H1 (cell line): Measurements from ENCODE around the gene NEDD8. TPM values are rescaled to one million over a fixed set of nuclear protein-coding genes. Genes with fewer than 3 reads are reported as not detected.

Source experiments
- CTCF ChIA-PET: fragments of 300-600 bp; sonication (Branson Sonifier 250); formaldehyde crosslinking; loops from one replicate; lab custom pipeline; 2021; ENCODE audit not compliant: partially characterized antibody; lab: Charles Lee
- POLR2A ChIA-PET: fragments of 300-600 bp; sonication (Branson Sonifier 250); formaldehyde crosslinking; loops from one replicate; lab custom pipeline; 2021; ENCODE audit warnings: inconsistent platforms; ENCODE audit not compliant: partially characterized antibody; lab: Charles Lee
- DNase-seq, 2 experiments: peaks; one replicate each; pipeline versions ENCODE4 v3.0.0 to v3.0.0-alpha.2; 2010 to 2022; ENCODE audit warnings: low spot score in 2 of 2, low read depth in 1 of 2, mixed read lengths in 1 of 2
- FAIRE-seq: peaks from 2 replicates; lab custom pipeline; 2011; peaks lifted over from hg19 to GRCh38; lab: Jason Lieb, UNC
- H2AFZ ChIP-seq: 2 replicates; pipeline ENCODE4 v1.8.1; 2012; ENCODE audit warnings: low read length, inconsistent platforms
- H2AK5ac ChIP-seq: 2 replicates; pipeline ENCODE4 v1.6.1; 2013; ENCODE audit warnings: low read depth, low read length
- H2BK120ac ChIP-seq: replicated peaks from 2 replicates; pipeline ENCODE3; 2013; ENCODE audit warnings: low read depth, low read length, inconsistent platforms
- H2BK12ac ChIP-seq: 2 replicates; pipeline ENCODE4 v1.6.1; 2013; ENCODE audit warnings: low read depth, low read length
- H2BK15ac ChIP-seq: 2 replicates; pipeline ENCODE4 v1.6.1; 2013; ENCODE audit warnings: low read length
- H2BK20ac ChIP-seq: 2 replicates; pipeline ENCODE4 v1.6.1; 2013; ENCODE audit warnings: low read length
- H2BK5ac ChIP-seq: 2 replicates; pipeline ENCODE4 v1.6.1; 2013; ENCODE audit warnings: low read depth, low read length
- H3K14ac ChIP-seq: 2 replicates; pipeline ENCODE4 v1.6.1; 2013; ENCODE audit warnings: inconsistent platforms; ENCODE audit not compliant: insufficient read length
- H3K18ac ChIP-seq: 2 replicates; pipeline ENCODE4 v1.6.1; 2013; ENCODE audit warnings: low read length; ENCODE audit errors: extremely low read depth
- H3K23ac ChIP-seq: 2 replicates; pipeline ENCODE4 v1.6.1; 2013; ENCODE audit warnings: inconsistent platforms; ENCODE audit not compliant: insufficient read length
- H3K23me2 ChIP-seq: 2 replicates; pipeline ENCODE4 v1.6.1; 2013; ENCODE audit warnings: low read depth, low read length
- H3K27ac ChIP-seq: 2 replicates; pipeline ENCODE4 v1.6.1; 2011; ENCODE audit warnings: low read depth, low read length, inconsistent platforms
- H3K27me3 ChIP-seq, 4 experiments: replicated peaks in 1 of 4; 1 replicate in 1 of 4; 2 replicates in 3 of 4; pipeline versions ENCODE4 v1.6.1 to v1.8.1; 2011 to 2013; ENCODE audit warnings: low read length in 3 of 4, mild to moderate bottlenecking in 3 of 4, inconsistent platforms in 2 of 4, mixed read lengths in 2 of 4, moderate library complexity in 1 of 4; ENCODE audit not compliant: control insufficient read depth in 3 of 4, insufficient read depth in 3 of 4; ENCODE audit errors: extremely low read depth in 1 of 4
- H3K36me3 ChIP-seq, 4 experiments: 2 replicates each; pipeline versions ENCODE4 v1.6.1 to v1.8.1; 2011 to 2013; ENCODE audit warnings: mild to moderate bottlenecking in 4 of 4, low read length in 3 of 4, moderate library complexity in 2 of 4, control low read depth in 1 of 4, inconsistent platforms in 1 of 4; ENCODE audit not compliant: insufficient read depth in 4 of 4, control insufficient read depth in 2 of 4
- H3K4ac ChIP-seq: replicated peaks from 2 replicates; pipeline ENCODE3; 2013; ENCODE audit warnings: low read length, low read depth, mixed read lengths, inconsistent platforms; ENCODE audit not compliant: insufficient read length
- H3K4me1 ChIP-seq, 4 experiments: replicated peaks in 1 of 4; 1 replicate in 1 of 4; 2 replicates in 3 of 4; pipeline versions ENCODE4 v1.6.1 to v1.8.1; 2011 to 2013; ENCODE audit warnings: low read length in 3 of 4, inconsistent platforms in 2 of 4, mixed read lengths in 1 of 4; ENCODE audit not compliant: insufficient read depth in 4 of 4, control insufficient read depth in 3 of 4
- H3K4me2 ChIP-seq, 2 experiments: 2 replicates each; pipeline versions ENCODE4 v1.6.1 to v1.8.1; 2011 to 2013; ENCODE audit warnings: low read depth in 2 of 2, low read length in 2 of 2, control low read depth in 1 of 2, inconsistent platforms in 1 of 2, mild to moderate bottlenecking in 1 of 2; ENCODE audit not compliant: insufficient read depth in 1 of 2
- H3K4me3 ChIP-seq, 4 experiments: fragments of 200-600, 300-600 bp in 1 of 4; sonication (generic), shearing (Covaris generic), sonication (Bioruptor Twin) in 1 of 4; 2 replicates each; pipeline versions ENCODE4 v1.5.1 to v1.8.1; 2011 to 2016; ENCODE audit warnings: low read length in 4 of 4, low read depth in 3 of 4, control low read depth in 2 of 4, inconsistent platforms in 2 of 4, mild to moderate bottlenecking in 2 of 4, mixed read lengths in 1 of 4, moderate library complexity in 1 of 4; ENCODE audit not compliant: insufficient read depth in 2 of 4; ENCODE audit errors: extremely low read depth in 1 of 4
- H3K56ac ChIP-seq: replicated peaks from 2 replicates; pipeline ENCODE3; 2013; ENCODE audit warnings: low read depth, mild to moderate bottlenecking, mixed read lengths, low read length, inconsistent platforms; ENCODE audit not compliant: insufficient read length
- H3K79me1 ChIP-seq: 2 replicates; pipeline ENCODE4 v1.6.1; 2013; ENCODE audit warnings: low read depth, low read length, control low read depth
- H3K79me2 ChIP-seq, 2 experiments: 2 replicates each; pipeline versions ENCODE4 v1.6.1 to v1.8.1; 2012 to 2013; ENCODE audit warnings: low read length in 2 of 2, mild to moderate bottlenecking in 2 of 2, inconsistent platforms in 1 of 2; ENCODE audit not compliant: insufficient read depth in 2 of 2, control insufficient read depth in 1 of 2
- H3K9ac ChIP-seq, 4 experiments: replicated peaks in 1 of 4; 1 replicate in 1 of 4; 2 replicates in 3 of 4; pipeline versions ENCODE4 v1.6.1 to v1.8.1; 2011 to 2013; ENCODE audit warnings: low read depth in 3 of 4, low read length in 3 of 4, control low read depth in 2 of 4, mild to moderate bottlenecking in 2 of 4, moderate library complexity in 2 of 4, inconsistent platforms in 1 of 4; ENCODE audit errors: extremely low read depth in 1 of 4
- H3K9me3 ChIP-seq, 2 experiments: 2 replicates each; pipeline versions ENCODE4 v1.6.1 to v1.8.1; 2012 to 2013; ENCODE audit warnings: mild to moderate bottlenecking in 2 of 2, moderate library complexity in 2 of 2, control low read depth in 1 of 2, inconsistent platforms in 1 of 2, low read depth in 1 of 2, low read length in 1 of 2, mixed read lengths in 1 of 2; ENCODE audit not compliant: insufficient read depth in 2 of 2
- H4K20me1 ChIP-seq, 2 experiments: replicated peaks in 1 of 2; 2 replicates each; pipeline versions ENCODE3 to v1.8.1; 2011 to 2013; ENCODE audit warnings: inconsistent platforms in 2 of 2, low read length in 2 of 2, mild to moderate bottlenecking in 1 of 2; ENCODE audit not compliant: insufficient read depth in 2 of 2, control insufficient read depth in 1 of 2
- H4K5ac ChIP-seq: 2 replicates; pipeline ENCODE4 v1.6.1; 2013; ENCODE audit warnings: low read length, low read depth, mixed read lengths, inconsistent platforms; ENCODE audit not compliant: insufficient read length
- H4K8ac ChIP-seq: 2 replicates; pipeline ENCODE4 v1.8.0; 2013; ENCODE audit warnings: mild to moderate bottlenecking, moderate library complexity, low read length, inconsistent platforms; ENCODE audit not compliant: insufficient read depth; ENCODE audit errors: extremely low read depth
- H4K91ac ChIP-seq: replicated peaks from 2 replicates; pipeline ENCODE3; 2013; ENCODE audit warnings: low read length, mixed read lengths, inconsistent platforms; ENCODE audit not compliant: insufficient read length
- POLR2AphosphoS5 ChIP-seq: IDR thresholded peaks from 2 replicates; pipeline ENCODE4 v1.6.1; 2011; ENCODE audit warnings: low read depth, low read length
- SP2 ChIP-seq: IDR thresholded peaks from 2 replicates; pipeline ENCODE4 v1.6.1; 2012; ENCODE audit warnings: mild to moderate bottlenecking, low read length, inconsistent platforms
- WGBS, 2 experiments: shearing (Covaris generic) in 1 of 2; methylation state at CpG; one replicate each; pipeline versions ENCODE4 v1.1.6 to v1.1.7; 2013 to 2015; ENCODE audit warnings: low lambda C conversion rate in 2 of 2, mixed read lengths in 2 of 2, inconsistent platforms in 1 of 2, low coverage in 1 of 2, missing lambda C conversion rate in 1 of 2; ENCODE audit not compliant: insufficient replicate concordance in 2 of 2, insufficient coverage in 1 of 2, insufficient read length in 1 of 2; ENCODE audit errors: extremely low coverage in 1 of 2, missing lambda C conversion rate in 1 of 2; 5-methylcytosine and 5-hydroxymethylcytosine counted together
- polyA plus RNA-seq, 7 experiments: library from polyadenylated mRNA; depleted of rRNA in 3 of 7; stranded (reverse) in 5 of 7; unstranded in 2 of 7; fragments of >200 nt in 5 of 7; fragments of 200-250 nt in 2 of 7; gene quantifications; 1 replicate in 5 of 7; 2 replicates in 1 of 7; 4 replicates in 1 of 7; pipeline versions ENCODE4 v1.2.1 to v1.2.3, GENCODE V29; 2011 to 2013; ENCODE audit warnings: missing spikeins in 2 of 7, mixed read lengths in 2 of 7
- total RNA-seq: library from RNA; stranded (reverse); fragmentation: NEBNext Ultra II Directional; extraction: Animal tissue kit (Norgen Biotek cat#: 25700); gene quantifications from 2 replicates; pipeline ENCODE4 v1.2.1, GENCODE V29; 2021

Gene NEDD8
- total and polyA plus RNA-seq, 2 of the 8 experiments (the other 6 are each of a cell fraction or from before 2014, with no cell fraction given), result 253 to 317 TPM

GRCh38 chr14:24179294-24179960 lies 52.7 kb downstream of the NEDD8 start:
- 94% methylated on average over 14 of the region's 14 CpGs; no CpG with 5 or more reads in 1 of the 2 experiments for whole genome bisulfite sequencing, 2 experiments
- Histone ChIP-seq H2BK120ac (no peak overlapping the region), H2BK15ac (no peak overlapping the region), H3K79me1 (0 out of 2 replicates have a peak, but pooled peaks cover 2% of the 10 kb centered on the region), H4K20me1 (peaks cover 2 to 15% of the 10 kb centered on the region in 2 experiments), H3K9ac (no peak overlapping the region), H3K27ac (no peak overlapping the region), H3K4me1 (no peaks in the 10 kb centered on the region), H3K14ac (no peak overlapping the region), H3K4ac (no peak overlapping the region), H3K23ac (no peak overlapping the region), H3K9me3 (no peaks in the 10 kb centered on the region), H3K79me2 (no peaks in the 10 kb centered on the region), H2BK12ac (no peak overlapping the region), H4K5ac (no peak overlapping the region), H2AK5ac (no peak overlapping the region), H3K4me2 (no peak overlapping the region), H3K27me3 (no peaks in the 10 kb centered on the region), H3K36me3 (peaks cover 14 to 58% (median 48%) of the 10 kb centered on the region in 4 experiments), H4K8ac (no peak overlapping the region), H2AFZ (no peak overlapping the region), H3K18ac (no peak overlapping the region), H2BK5ac (no peak overlapping the region), H3K23me2 (no peaks in the 10 kb centered on the region), H3K56ac (no peak overlapping the region), H4K91ac (no peak overlapping the region), H3K4me3 (no peak overlapping the region), H2BK20ac (no peak overlapping the region)
- FAIRE-seq (no peak), DNase-seq (no peak)
- peak; percentile 37 for TF ChIP-seq POLR2AphosphoS5
- no peak for TF ChIP-seq SP2
- POLR2A ChIA-PET, result interaction anchor here (0.6 to 10.7 kb wide), 18 partner anchors 7 to 130 kb away, joined by 3 to 158 read pairs (median 4); partner anchors contain the start of genes CHMP4A, DCAF11, IPO4 and IRF9
- CTCF ChIA-PET, result interaction anchor here (1.1 kb wide), 2 partner anchors 18 to 64 kb away, joined by 3 to 4 read pairs; partner anchors contain the start of gene IRF9
